H1 (cell line): ENCODE results near the gene MIER2. TPM values are rescaled to one million over a fixed set of nuclear protein-coding genes. Genes with fewer than 3 reads are reported as not detected.

Experiments used
- CTCF ChIA-PET: fragments of 300-600 bp; sonication (Branson Sonifier 250); formaldehyde crosslinking; loops from one replicate; lab custom pipeline; 2021; ENCODE audit not compliant: partially characterized antibody; lab: Charles Lee
- POLR2A ChIA-PET: fragments of 300-600 bp; sonication (Branson Sonifier 250); formaldehyde crosslinking; loops from one replicate; lab custom pipeline; 2021; ENCODE audit warnings: inconsistent platforms; ENCODE audit not compliant: partially characterized antibody; lab: Charles Lee
- DNase-seq, 2 experiments: peaks; one replicate each; pipeline versions ENCODE4 v3.0.0 to v3.0.0-alpha.2; 2010 to 2022; ENCODE audit warnings: low spot score in 2 of 2, low read depth in 1 of 2, mixed read lengths in 1 of 2
- FAIRE-seq: peaks from 2 replicates; lab custom pipeline; 2011; peaks lifted over from hg19 to GRCh38; lab: Jason Lieb, UNC
- H2AFZ ChIP-seq: 2 replicates; pipeline ENCODE4 v1.8.1; 2012; ENCODE audit warnings: low read length, inconsistent platforms
- H2AK5ac ChIP-seq: 2 replicates; pipeline ENCODE4 v1.6.1; 2013; ENCODE audit warnings: low read depth, low read length
- H2BK120ac ChIP-seq: replicated peaks from 2 replicates; pipeline ENCODE3; 2013; ENCODE audit warnings: low read depth, low read length, inconsistent platforms
- H2BK12ac ChIP-seq: 2 replicates; pipeline ENCODE4 v1.6.1; 2013; ENCODE audit warnings: low read depth, low read length
- H2BK15ac ChIP-seq: 2 replicates; pipeline ENCODE4 v1.6.1; 2013; ENCODE audit warnings: low read length
- H2BK20ac ChIP-seq: 2 replicates; pipeline ENCODE4 v1.6.1; 2013; ENCODE audit warnings: low read length
- H2BK5ac ChIP-seq: 2 replicates; pipeline ENCODE4 v1.6.1; 2013; ENCODE audit warnings: low read depth, low read length
- H3K14ac ChIP-seq: 2 replicates; pipeline ENCODE4 v1.6.1; 2013; ENCODE audit warnings: inconsistent platforms; ENCODE audit not compliant: insufficient read length
- H3K18ac ChIP-seq: 2 replicates; pipeline ENCODE4 v1.6.1; 2013; ENCODE audit warnings: low read length; ENCODE audit errors: extremely low read depth
- H3K23ac ChIP-seq: 2 replicates; pipeline ENCODE4 v1.6.1; 2013; ENCODE audit warnings: inconsistent platforms; ENCODE audit not compliant: insufficient read length
- H3K23me2 ChIP-seq: 2 replicates; pipeline ENCODE4 v1.6.1; 2013; ENCODE audit warnings: low read depth, low read length
- H3K27ac ChIP-seq: 2 replicates; pipeline ENCODE4 v1.6.1; 2011; ENCODE audit warnings: low read depth, low read length, inconsistent platforms
- H3K27me3 ChIP-seq, 4 experiments: replicated peaks in 1 of 4; 1 replicate in 1 of 4; 2 replicates in 3 of 4; pipeline versions ENCODE4 v1.6.1 to v1.8.1; 2011 to 2013; ENCODE audit warnings: low read length in 3 of 4, mild to moderate bottlenecking in 3 of 4, inconsistent platforms in 2 of 4, mixed read lengths in 2 of 4, moderate library complexity in 1 of 4; ENCODE audit not compliant: control insufficient read depth in 3 of 4, insufficient read depth in 3 of 4; ENCODE audit errors: extremely low read depth in 1 of 4
- H3K36me3 ChIP-seq, 4 experiments: 2 replicates each; pipeline versions ENCODE4 v1.6.1 to v1.8.1; 2011 to 2013; ENCODE audit warnings: mild to moderate bottlenecking in 4 of 4, low read length in 3 of 4, moderate library complexity in 2 of 4, control low read depth in 1 of 4, inconsistent platforms in 1 of 4; ENCODE audit not compliant: insufficient read depth in 4 of 4, control insufficient read depth in 2 of 4
- H3K4ac ChIP-seq: replicated peaks from 2 replicates; pipeline ENCODE3; 2013; ENCODE audit warnings: low read length, low read depth, mixed read lengths, inconsistent platforms; ENCODE audit not compliant: insufficient read length
- H3K4me1 ChIP-seq, 4 experiments: replicated peaks in 1 of 4; 1 replicate in 1 of 4; 2 replicates in 3 of 4; pipeline versions ENCODE4 v1.6.1 to v1.8.1; 2011 to 2013; ENCODE audit warnings: low read length in 3 of 4, inconsistent platforms in 2 of 4, mixed read lengths in 1 of 4; ENCODE audit not compliant: insufficient read depth in 4 of 4, control insufficient read depth in 3 of 4
- H3K4me2 ChIP-seq, 2 experiments: 2 replicates each; pipeline versions ENCODE4 v1.6.1 to v1.8.1; 2011 to 2013; ENCODE audit warnings: low read depth in 2 of 2, low read length in 2 of 2, control low read depth in 1 of 2, inconsistent platforms in 1 of 2, mild to moderate bottlenecking in 1 of 2; ENCODE audit not compliant: insufficient read depth in 1 of 2
- H3K4me3 ChIP-seq, 4 experiments: fragments of 200-600, 300-600 bp in 1 of 4; sonication (generic), shearing (Covaris generic), sonication (Bioruptor Twin) in 1 of 4; 2 replicates each; pipeline versions ENCODE4 v1.5.1 to v1.8.1; 2011 to 2016; ENCODE audit warnings: low read length in 4 of 4, low read depth in 3 of 4, control low read depth in 2 of 4, inconsistent platforms in 2 of 4, mild to moderate bottlenecking in 2 of 4, mixed read lengths in 1 of 4, moderate library complexity in 1 of 4; ENCODE audit not compliant: insufficient read depth in 2 of 4; ENCODE audit errors: extremely low read depth in 1 of 4
- H3K56ac ChIP-seq: replicated peaks from 2 replicates; pipeline ENCODE3; 2013; ENCODE audit warnings: low read depth, mild to moderate bottlenecking, mixed read lengths, low read length, inconsistent platforms; ENCODE audit not compliant: insufficient read length
- H3K79me1 ChIP-seq: 2 replicates; pipeline ENCODE4 v1.6.1; 2013; ENCODE audit warnings: low read depth, low read length, control low read depth
- H3K79me2 ChIP-seq, 2 experiments: 2 replicates each; pipeline versions ENCODE4 v1.6.1 to v1.8.1; 2012 to 2013; ENCODE audit warnings: low read length in 2 of 2, mild to moderate bottlenecking in 2 of 2, inconsistent platforms in 1 of 2; ENCODE audit not compliant: insufficient read depth in 2 of 2, control insufficient read depth in 1 of 2
- H3K9ac ChIP-seq, 4 experiments: replicated peaks in 1 of 4; 1 replicate in 1 of 4; 2 replicates in 3 of 4; pipeline versions ENCODE4 v1.6.1 to v1.8.1; 2011 to 2013; ENCODE audit warnings: low read depth in 3 of 4, low read length in 3 of 4, control low read depth in 2 of 4, mild to moderate bottlenecking in 2 of 4, moderate library complexity in 2 of 4, inconsistent platforms in 1 of 4; ENCODE audit errors: extremely low read depth in 1 of 4
- H3K9me3 ChIP-seq, 2 experiments: 2 replicates each; pipeline versions ENCODE4 v1.6.1 to v1.8.1; 2012 to 2013; ENCODE audit warnings: mild to moderate bottlenecking in 2 of 2, moderate library complexity in 2 of 2, control low read depth in 1 of 2, inconsistent platforms in 1 of 2, low read depth in 1 of 2, low read length in 1 of 2, mixed read lengths in 1 of 2; ENCODE audit not compliant: insufficient read depth in 2 of 2
- H4K20me1 ChIP-seq, 2 experiments: replicated peaks in 1 of 2; 2 replicates each; pipeline versions ENCODE3 to v1.8.1; 2011 to 2013; ENCODE audit warnings: inconsistent platforms in 2 of 2, low read length in 2 of 2, mild to moderate bottlenecking in 1 of 2; ENCODE audit not compliant: insufficient read depth in 2 of 2, control insufficient read depth in 1 of 2
- H4K5ac ChIP-seq: 2 replicates; pipeline ENCODE4 v1.6.1; 2013; ENCODE audit warnings: low read length, low read depth, mixed read lengths, inconsistent platforms; ENCODE audit not compliant: insufficient read length
- H4K8ac ChIP-seq: 2 replicates; pipeline ENCODE4 v1.8.0; 2013; ENCODE audit warnings: mild to moderate bottlenecking, moderate library complexity, low read length, inconsistent platforms; ENCODE audit not compliant: insufficient read depth; ENCODE audit errors: extremely low read depth
- H4K91ac ChIP-seq: replicated peaks from 2 replicates; pipeline ENCODE3; 2013; ENCODE audit warnings: low read length, mixed read lengths, inconsistent platforms; ENCODE audit not compliant: insufficient read length
- CBX5 ChIP-seq: fragments of 300-800, 300-1000 bp; sonication (generic); IDR thresholded peaks from 2 replicates; pipeline ENCODE4 v1.7.1; 2016; ENCODE audit warnings: antibody characterized with exemption, low read length, low read depth
- EGR1 ChIP-seq: IDR thresholded peaks from 2 replicates; pipeline ENCODE4 v1.6.1; 2011; ENCODE audit warnings: low read depth, low read length, borderline replicate concordance
- HDAC2 ChIP-seq, 2 experiments: fragments of 300-600 bp in 1 of 2; sonication (generic) in 1 of 2; IDR thresholded peaks; 2 replicates each; pipeline ENCODE4 v1.6.1; 2011 to 2012; ENCODE audit warnings: low read depth in 2 of 2, low read length in 2 of 2, mild to moderate bottlenecking in 2 of 2, moderate library complexity in 2 of 2, borderline replicate concordance in 1 of 2, inconsistent platforms in 1 of 2
- MAFK ChIP-seq: IDR thresholded peaks from 2 replicates; pipeline ENCODE4 v1.6.1; 2012; ENCODE audit warnings: low read depth, mild to moderate bottlenecking, improper control_type of control experiment, low read length
- POLR2A ChIP-seq, 2 experiments: IDR thresholded peaks; 1 replicate in 1 of 2; 2 replicates in 1 of 2; pipeline ENCODE4 v1.6.1; 2011; ENCODE audit warnings: low read depth in 2 of 2, low read length in 2 of 2, mild to moderate bottlenecking in 2 of 2; ENCODE audit errors: control extremely low read depth in 1 of 2
- RNF2 ChIP-seq: fragments of 200-900, 300-1000 bp; sonication (generic); IDR thresholded peaks from 2 replicates; pipeline ENCODE4 v1.7.1; 2016; ENCODE audit warnings: borderline replicate concordance, low read depth, mild to moderate bottlenecking, antibody characterized with exemption, low read length; ENCODE audit not compliant: poor library complexity, severe bottlenecking; ENCODE audit errors: missing control alignments
- RXRA ChIP-seq: IDR thresholded peaks from 2 replicates; pipeline ENCODE4 v1.6.1; 2011; ENCODE audit warnings: low read depth, mild to moderate bottlenecking, low read length, moderate library complexity; ENCODE audit not compliant: insufficient read depth
- SIRT6 ChIP-seq: IDR thresholded peaks from one replicate; pipeline ENCODE4 v1.7.1; 2012; ENCODE audit warnings: low read length, inconsistent platforms
- SP1 ChIP-seq: IDR thresholded peaks from 2 replicates; pipeline ENCODE4 v1.6.1; 2011; ENCODE audit warnings: low read depth, low read length
- TAF1 ChIP-seq: IDR thresholded peaks from 2 replicates; pipeline ENCODE4 v1.6.1; 2011; ENCODE audit warnings: mild to moderate bottlenecking, low read depth, low read length
- TAF7 ChIP-seq: optimal IDR thresholded peaks from 2 replicates; pipeline ENCODE3; 2011; ENCODE audit warnings: low read depth, mild to moderate bottlenecking, inconsistent platforms, low read length, moderate library complexity, borderline replicate concordance
- YY1 ChIP-seq: IDR thresholded peaks from 2 replicates; pipeline ENCODE4 v1.6.1; 2011; ENCODE audit warnings: low read depth, mild to moderate bottlenecking, low read length
- WGBS, 2 experiments: shearing (Covaris generic) in 1 of 2; methylation state at CpG; one replicate each; pipeline versions ENCODE4 v1.1.6 to v1.1.7; 2013 to 2015; ENCODE audit warnings: low lambda C conversion rate in 2 of 2, mixed read lengths in 2 of 2, inconsistent platforms in 1 of 2, low coverage in 1 of 2, missing lambda C conversion rate in 1 of 2; ENCODE audit not compliant: insufficient replicate concordance in 2 of 2, insufficient coverage in 1 of 2, insufficient read length in 1 of 2; ENCODE audit errors: extremely low coverage in 1 of 2, missing lambda C conversion rate in 1 of 2; 5-methylcytosine and 5-hydroxymethylcytosine counted together
- polyA plus RNA-seq, 7 experiments: library from polyadenylated mRNA; depleted of rRNA in 3 of 7; stranded (reverse) in 5 of 7; unstranded in 2 of 7; fragments of >200 nt in 5 of 7; fragments of 200-250 nt in 2 of 7; gene quantifications; 1 replicate in 5 of 7; 2 replicates in 1 of 7; 4 replicates in 1 of 7; pipeline versions ENCODE4 v1.2.1 to v1.2.3, GENCODE V29; 2011 to 2013; ENCODE audit warnings: missing spikeins in 2 of 7, mixed read lengths in 2 of 7
- total RNA-seq: library from RNA; stranded (reverse); fragmentation: NEBNext Ultra II Directional; extraction: Animal tissue kit (Norgen Biotek cat#: 25700); gene quantifications from 2 replicates; pipeline ENCODE4 v1.2.1, GENCODE V29; 2021
- TF ChIP-seq, protein P1 (sequence below): IDR thresholded peaks from 2 replicates; pipeline ENCODE4 v1.6.1; 2012; ENCODE audit warnings: inconsistent platforms

MIER2 gene
- total and polyA plus RNA-seq, 2 of the 8 experiments (the other 6 are each of a cell fraction or from before 2014, with no cell fraction given), result 30.3 to 48.3 TPM

DNA sequence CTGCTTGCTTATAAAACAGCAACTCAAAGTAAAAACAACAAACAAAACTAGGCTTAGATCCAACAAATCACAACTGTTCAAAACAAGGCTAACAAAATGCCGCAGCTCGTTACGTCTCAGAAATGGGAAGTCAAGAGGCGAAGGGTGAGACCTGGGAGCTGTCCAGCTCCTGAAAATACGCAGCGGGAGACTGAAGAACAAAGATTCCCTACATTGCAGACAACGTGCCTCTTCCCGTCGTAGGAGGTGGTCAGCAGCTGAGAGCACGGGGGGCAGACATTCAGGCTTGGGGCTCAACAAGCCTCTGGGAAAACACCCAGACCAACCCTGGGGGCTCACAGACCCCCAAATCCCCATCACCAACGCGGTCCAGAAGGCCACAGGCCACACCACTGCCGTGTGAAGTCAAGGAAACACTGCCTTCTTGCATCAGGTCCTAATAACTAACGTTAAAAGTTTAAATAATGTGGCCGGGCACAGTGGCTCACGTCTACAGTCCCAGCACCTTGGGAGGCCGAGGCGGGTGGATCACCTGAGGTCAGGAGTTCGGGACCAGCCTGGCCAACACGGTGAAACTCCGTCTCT lies 66.9 kb downstream of the MIER2 start:
- no peak overlapping the region for H2BK20ac ChIP-seq
- no peak overlapping the region for H4K91ac ChIP-seq
- no peak overlapping the region for H3K27ac ChIP-seq
- H3K27me3 ChIP-seq, result no peaks in the 10 kb centered on the region
- no peak overlapping the region for H3K4ac ChIP-seq
- no peak overlapping the region for H2BK15ac ChIP-seq
- no peak overlapping the region for H2BK12ac ChIP-seq
- FAIRE-seq (peak; percentile 52), DNase-seq (peak in 1 of 2 experiments; percentile 60)
- H3K9me3 ChIP-seq, result no peaks in the 10 kb centered on the region
- H4K8ac ChIP-seq, result no peak overlapping the region
- H2AFZ ChIP-seq, result no peak overlapping the region
- peaks cover 0 to 9% (median 3%) of the 10 kb centered on the region in 4 experiments; a peak in 4 of 7 replicates for H3K4me1 ChIP-seq
- POLR2A ChIA-PET, result interaction anchor here (1.8 to 9.9 kb wide), 3 partner anchors 10 to 15 kb away, joined by 8 to 88 read pairs (median 22); no protein-coding TSS in a partner anchor
- H3K14ac ChIP-seq, result no peak overlapping the region
- H3K79me2 ChIP-seq, result no peaks in the 10 kb centered on the region
- no peak overlapping the region for H2BK120ac ChIP-seq
- no peak overlapping the region for H4K5ac ChIP-seq
- no peak overlapping the region for H3K23ac ChIP-seq
- no peak overlapping the region for H3K9ac ChIP-seq
- no peak overlapping the region for H3K18ac ChIP-seq
- peak overlapping the region; percentile 78; the same call in 1 of the 2 replicates for H2BK5ac ChIP-seq
- no peak overlapping the region for H3K56ac ChIP-seq
- peaks cover 0 to 28% (median 9%) of the 10 kb centered on the region in 4 experiments; a peak in 6 of 8 replicates for H3K36me3 ChIP-seq
- 71% methylated on average over 21 of the region's 21 CpGs; no CpG with 5 or more reads in 1 of the 2 experiments for WGBS, 2 experiments
- peaks cover 0 to 7% of the 10 kb centered on the region in 2 experiments for H4K20me1 ChIP-seq
- H2AK5ac ChIP-seq, result no peak overlapping the region
- H3K23me2 ChIP-seq, result no peaks in the 10 kb centered on the region
- no peak overlapping the region for H3K4me3 ChIP-seq
- no peak overlapping the region for H3K4me2 ChIP-seq
- no peaks in the 10 kb centered on the region for H3K79me1 ChIP-seq
- CTCF ChIA-PET, result interaction anchor here (1.1 to 3.1 kb wide), 4 partner anchors 8 to 18 kb away, joined by 3 to 18 read pairs (median 6); no protein-coding TSS in a partner anchor
- TF ChIP-seq SIRT6, result no peak
- no peak for TF ChIP-seq HDAC2 (IDR thresholded peaks at IDR 0.05; ENCODE audit: borderline replicate concordance in 1 of 2, low read depth in 2 of 2, low read length in 2 of 2)
- no peak for TF ChIP-seq RXRA
- no peak for TF ChIP-seq YY1
- TF ChIP-seq TAF1, result no peak
- TF ChIP-seq, protein P1, sequence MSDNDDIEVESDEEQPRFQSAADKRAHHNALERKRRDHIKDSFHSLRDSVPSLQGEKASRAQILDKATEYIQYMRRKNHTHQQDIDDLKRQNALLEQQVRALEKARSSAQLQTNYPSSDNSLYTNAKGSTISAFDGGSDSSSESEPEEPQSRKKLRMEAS, result peak; percentile 59
- TF ChIP-seq EGR1, result no peak
- TF ChIP-seq POLR2A (IDR thresholded peaks at IDR 0.05; ENCODE audit: control extremely low read depth in 1 of 2, low read depth in 2 of 2, low read length in 2 of 2), result no peak
- no peak for TF ChIP-seq MAFK
- no peak for TF ChIP-seq TAF7
- TF ChIP-seq RNF2, result no peak
- TF ChIP-seq CBX5, result no peak
- TF ChIP-seq SP1, result no peak
